ENCODE results near the gene ATP6V0A4.

GRCh38 chr7:138746073-138746472 lies 51.9 kb downstream of the ATP6V0A4 start:
- TF ChIP-seq CTCF (IDR thresholded peaks at IDR 0.05) = no peak
- TF ChIP-seq POLR2AphosphoS5 (IDR thresholded peaks at IDR 0.05) = no peak
- TF ChIP-seq POLR2A (IDR thresholded peaks at IDR 0.05) = no peak
